SHP77 treated with DMSO at 0.1 percent for 48 hours (cell line): Measurements from ENCODE around the gene ASIC1.
"Not testable (repeated sequence)": the region's sequence is repeated elsewhere in the genome, so short reads cannot be mapped to it uniquely, and the experiment has no call there.

ENCODE experiments used
- DNase-seq: peaks from one replicate; lab custom pipeline; 2025; lab: John Stamatoyannopoulos, UW

Gene ASIC1

GRCh38 chr12:50057000-50057841, at the start of gene ASIC1:
ASIC1 (plus strand) TSS chr12:50057596; CDS start chr12:50058767, 1,171 bp downstream.
- DNase-seq, result no peak

GRCh38 chr12:50013361-50014147, 43.8 kb upstream of the ASIC1 start:
- no peak for DNase-seq

GRCh38 chr12:50014342-50014741, 43.1 kb upstream of the ASIC1 start:
- DNase-seq, result no peak

GRCh38 chr12:50016501-50017475, 40.6 kb upstream of the ASIC1 start:
- DNase-seq, result no peak

- DNase-seq, result no peak
Observed at GRCh38 chr12:50017641-50018040, 39.8 kb upstream of the ASIC1 start.

GRCh38 chr12:50018154-50018553, 39.2 kb upstream of the ASIC1 start:
- no peak for DNase-seq

- DNase-seq, result no peak
Observed at GRCh38 chr12:50018968-50019367, 38.4 kb upstream of the ASIC1 start.

- no peak for DNase-seq
Observed at GRCh38 chr12:50019524-50019923, 37.9 kb upstream of the ASIC1 start.

- no peak for DNase-seq
Observed at GRCh38 chr12:50021031-50021430, 36.4 kb upstream of the ASIC1 start.

- DNase-seq, result no peak
Observed at GRCh38 chr12:50022903-50023302, 34.5 kb upstream of the ASIC1 start.

- DNase-seq, result no peak
Observed at GRCh38 chr12:50024227-50024626, 33.2 kb upstream of the ASIC1 start.

- no peak for DNase-seq
Observed at GRCh38 chr12:50024805-50025186, 32.6 kb upstream of the ASIC1 start.

GRCh38 chr12:50025187-50026059, 32.0 kb upstream of the ASIC1 start, which contains the start of gene RACGAP1:
RACGAP1 (minus strand) TSS chr12:50025494; CDS start chr12:50016715, 8,779 bp downstream.
- DNase-seq, result peak; percentile 97

- no peak for DNase-seq
Observed at GRCh38 chr12:50026691-50027090, 30.7 kb upstream of the ASIC1 start.

- DNase-seq, result not testable (repeated sequence)
Observed at GRCh38 chr12:50030449-50030848, 26.9 kb upstream of the ASIC1 start.

- DNase-seq, result no peak
Observed at GRCh38 chr12:50032515-50032853, 24.9 kb upstream of the ASIC1 start.

GRCh38 chr12:50032854-50033581, 24.4 kb upstream of the ASIC1 start:
- no peak for DNase-seq

GRCh38 chr12:50038336-50038735, 19.1 kb upstream of the ASIC1 start:
- DNase-seq, result no peak

GRCh38 chr12:50039151-50039835, 18.1 kb upstream of the ASIC1 start:
- peak; percentile 15 for DNase-seq

GRCh38 chr12:50040657-50041056, 16.7 kb upstream of the ASIC1 start:
- no peak for DNase-seq
